Panc1 (cell line): Measurements from ENCODE around the gene CNN3. TPM values are rescaled to one million over a fixed set of nuclear protein-coding genes. Genes with fewer than 3 reads are reported as not detected.

ENCODE experiments used
- ATAC-seq: fragments of 200-7000 bp; cut with Tn5 transposase; 2 replicates; pipeline ENCODE4 v1.9.1; 2020; ENCODE audit warnings: mild to moderate bottlenecking, moderate library complexity
- BruUV-seq: library from RNA; stranded (reverse); fragments of 400-500 nt; replicated peaks from 2 replicates; lab custom pipeline; 2021; lab: Mats Ljungman, UMichigan
- CTCF ChIA-PET: fragments of 300-600 bp; sonication (Branson Sonifier 250); formaldehyde crosslinking; loops from one replicate; lab custom pipeline; 2022; ENCODE audit warnings: antibody characterized with exemption; lab: Charles Lee
- POLR2A ChIA-PET: fragments of 300-600 bp; sonication (Branson Sonifier 250); formaldehyde crosslinking; loops from one replicate; lab custom pipeline; 2022; ENCODE audit warnings: antibody characterized with exemption; lab: Charles Lee
- DNase-seq: peaks from one replicate; pipeline ENCODE4 v3.0.0-alpha.2; 2010; ENCODE audit warnings: low read depth, low spot score
- H3K27ac ChIP-seq: 2 replicates; pipeline ENCODE4 v1.5.1; 2011; ENCODE audit warnings: mild to moderate bottlenecking, low read length, inconsistent platforms
- H3K27me3 ChIP-seq: fragments of 200-500 bp; sonication (Bioruptor generic); 2 replicates; pipeline ENCODE4 v1.6.0; 2014; ENCODE audit warnings: low read length, inconsistent platforms; ENCODE audit not compliant: control insufficient read depth, insufficient read depth
- H3K36me3 ChIP-seq: fragments of 200-500 bp; sonication (Bioruptor generic); 2 replicates; pipeline ENCODE4 v1.5.1; 2014; ENCODE audit warnings: inconsistent platforms, mild to moderate bottlenecking, low read length, moderate library complexity; ENCODE audit not compliant: control insufficient read depth, insufficient read depth
- H3K4me1 ChIP-seq: 2 replicates; pipeline ENCODE4 v1.5.1; 2011; ENCODE audit warnings: inconsistent platforms, mild to moderate bottlenecking, low read length, moderate library complexity; ENCODE audit not compliant: control insufficient read depth, insufficient read depth
- H3K4me3 ChIP-seq, 2 experiments: 2 replicates each; pipeline ENCODE4 v1.5.1; 2011 to 2012; ENCODE audit warnings: low read depth in 2 of 2, low read length in 2 of 2, mild to moderate bottlenecking in 2 of 2, inconsistent platforms in 1 of 2, moderate library complexity in 1 of 2
- H3K9me3 ChIP-seq: fragments of 200-500 bp; sonication (Bioruptor generic); 2 replicates; pipeline ENCODE4 v1.5.1; 2014; ENCODE audit warnings: low read depth, mild to moderate bottlenecking, inconsistent platforms, low read length, moderate library complexity; ENCODE audit not compliant: control insufficient read depth, insufficient read depth
- CTCF ChIP-seq: fragments of 450-650 bp; IDR thresholded peaks from 2 replicates; pipeline ENCODE4 v1.5.1; 2017; ENCODE audit warnings: mild to moderate bottlenecking
- POLR2AphosphoS5 ChIP-seq: IDR thresholded peaks from 2 replicates; pipeline ENCODE4 v1.6.1; 2012; ENCODE audit warnings: mild to moderate bottlenecking, low read depth, low read length, moderate library complexity
- REST ChIP-seq, 2 experiments: IDR thresholded peaks; 2 replicates each; pipeline ENCODE4 v1.6.1; 2011 to 2012; ENCODE audit warnings: low read depth in 2 of 2, control low read depth in 1 of 2, low read length in 1 of 2, mild to moderate bottlenecking in 1 of 2, moderate library complexity in 1 of 2; ENCODE audit not compliant: insufficient read depth in 1 of 2
- SIN3A ChIP-seq: IDR thresholded peaks from 2 replicates; pipeline ENCODE4 v1.6.1; 2012; ENCODE audit warnings: low read depth, mild to moderate bottlenecking, low read length, moderate library complexity, borderline replicate concordance; ENCODE audit not compliant: insufficient read depth
- TCF7L2 ChIP-seq: IDR thresholded peaks from 2 replicates; pipeline ENCODE4 v1.6.1; 2011; ENCODE audit warnings: mild to moderate bottlenecking, low read depth, low read length, inconsistent platforms
- in situ Hi-C: cut with HindIII; loops from 2 replicates; pipeline ENCODE4 v1.10.0; 2016; ENCODE audit warnings: low sequenced_read_pairs, low pct_unique_long_range_greater_than_20kb
- intact Hi-C: fragments of 100-400 bp; cut with micrococcal nuclease; formaldehyde crosslinking; loops from one replicate; pipeline ENCODE4 v1.10.0; 2022; ENCODE audit not compliant: unreplicated experiment
- total RNA-seq: library from RNA; stranded (reverse); gene quantifications from one replicate; pipeline ENCODE4 v1.2.1, GENCODE V29; 2021; ENCODE audit not compliant: unreplicated experiment

The CNN3 gene
- total RNA-seq, 1 experiment from 2014 or later, result 72.3 TPM

DNA sequence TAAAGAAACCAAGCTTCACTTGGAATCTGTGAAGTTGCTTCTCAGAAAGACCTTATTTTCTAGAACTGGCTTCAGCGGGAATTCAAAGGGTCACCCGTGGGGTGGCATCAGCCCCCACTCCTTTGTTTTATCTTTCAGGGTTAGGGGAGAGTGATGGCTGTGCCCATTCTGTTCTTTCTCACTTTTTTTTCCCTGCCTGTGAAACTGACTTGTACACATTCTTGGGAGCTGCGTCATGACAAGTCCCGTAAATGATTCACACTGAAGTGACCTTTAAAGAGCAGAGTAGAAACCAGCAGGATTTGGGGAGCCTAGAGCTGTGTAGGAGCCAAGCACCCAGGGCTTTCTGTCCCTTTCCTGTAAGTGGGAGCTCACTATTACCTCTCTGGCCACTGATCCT is 63.0 kb downstream of the CNN3 start:
- intact Hi-C loops (loop anchor here (10.0 kb wide), 1 partner anchor 61 kb away; the partner anchor contains the start of gene CNN3), in situ Hi-C loops (no loop called here)
- ATAC-seq, result peak; percentile 88
- no peaks in the 10 kb centered on the region for H3K9me3 ChIP-seq
- DNase-seq, result peak; percentile 38
- CTCF ChIA-PET, result no interaction called here
- H3K27ac ChIP-seq, result 0 out of 2 replicates have a peak overlapping the region, but pooled peaks have one; percentile 23
- no peak overlapping the region for H3K4me3 ChIP-seq
- peaks cover 14% of the 10 kb centered on the region for H3K4me1 ChIP-seq
- no peak for TF ChIP-seq TCF7L2
- TF ChIP-seq POLR2AphosphoS5, result no peak
- no peak for TF ChIP-seq REST (IDR thresholded peaks at IDR 0.05; ENCODE audit: insufficient read depth in 1 of 2, low read depth in 2 of 2, low read length in 1 of 2)
- TF ChIP-seq CTCF, result no peak
- no peak for TF ChIP-seq SIN3A
- BruUV-seq, result no TSS peak
- H3K36me3 ChIP-seq, result no peaks in the 10 kb centered on the region
- no peaks in the 10 kb centered on the region for H3K27me3 ChIP-seq
- POLR2A ChIA-PET, result interaction anchor here (0.5 kb wide), 1 partner anchor 192 kb away, joined by 3 read pairs; no protein-coding TSS in a partner anchor

DNA sequence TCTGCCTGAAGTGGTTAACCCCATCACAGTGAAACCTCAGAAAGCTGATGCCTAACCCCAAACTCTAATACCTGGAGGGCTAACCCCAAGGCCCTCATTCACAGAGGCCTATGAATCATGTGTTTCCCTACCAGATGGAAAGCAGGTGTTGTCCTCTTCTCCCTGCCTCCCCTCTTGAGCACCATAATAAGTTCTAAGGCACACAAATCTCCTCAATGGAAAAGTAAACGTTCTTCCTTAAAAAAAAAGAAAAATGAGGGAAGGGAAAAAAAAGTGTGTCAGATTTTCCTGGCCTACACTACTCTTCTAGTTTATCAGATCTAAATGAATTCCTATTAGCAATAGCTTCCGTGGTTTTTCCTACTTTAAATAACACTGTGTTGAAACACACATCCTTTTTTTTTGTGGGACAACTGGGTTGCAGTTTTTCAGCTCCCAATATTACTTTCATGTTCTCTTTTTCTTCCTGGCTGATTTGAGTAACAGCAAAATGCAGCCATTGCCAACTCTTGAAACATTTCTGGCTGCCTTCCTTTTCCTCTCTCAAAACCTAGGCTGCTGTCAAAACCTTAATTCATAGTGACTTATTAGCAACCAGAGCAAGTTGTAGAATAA is 63.5 kb downstream of the CNN3 start:
- H3K4me1 ChIP-seq, result peaks cover 14% of the 10 kb centered on the region
- in situ Hi-C loops (no loop called here), intact Hi-C loops (loop anchor here (10.0 kb wide), 1 partner anchor 61 kb away; the partner anchor contains the start of gene CNN3)
- DNase-seq, result no peak
- H3K9me3 ChIP-seq, result no peaks in the 10 kb centered on the region
- no peaks in the 10 kb centered on the region for H3K36me3 ChIP-seq
- ChIA-PET POLR2A (interaction anchor here (0.5 kb wide), 1 partner anchor 193 kb away, joined by 3 read pairs; no protein-coding TSS in a partner anchor), CTCF (no interaction called here)
- no peak for TF ChIP-seq REST (IDR thresholded peaks at IDR 0.05; ENCODE audit: insufficient read depth in 1 of 2, low read depth in 2 of 2, low read length in 1 of 2)
- TF ChIP-seq SIN3A, result no peak
- no peak for TF ChIP-seq CTCF
- H3K27me3 ChIP-seq, result no peaks in the 10 kb centered on the region
- H3K27ac ChIP-seq, result 0 out of 2 replicates have a peak overlapping the region, but pooled peaks have one; percentile 23
- ATAC-seq, result no peak
- no TSS peak for BruUV-seq
- no peak overlapping the region for H3K4me3 ChIP-seq
